ENCODE results near the gene METTL8.
"Not testable (repeated sequence)": the region's sequence is repeated elsewhere in the genome, so short reads cannot be mapped to it uniquely, and the experiment has no call there.

The METTL8 gene

GRCh38 chr2:171434013-171434989 lies 511 bp upstream of the METTL8 start, which contains the start of gene DCAF17:
Gene DCAF17, plus strand, starts transcription at chr2:171434226. Its CDS starts 352 bp downstream, at chr2:171434578.
- peak; percentile 93 for FAIRE-seq
- peak; percentile 86 for DNase-seq (ENCODE audit: insufficient read length, low spot score)
- TF ChIP-seq POLR2A (IDR thresholded peaks at IDR 0.05; ENCODE audit: low read depth, low read length) = peak; percentile 38; the same call in 1 of the 2 replicates

GRCh38 chr2:171432969-171433762 lies 624 bp downstream of the METTL8 start:
- FAIRE-seq (no peak), DNase-seq (ENCODE audit: insufficient read length, low spot score) (no peak)
- no peak for TF ChIP-seq POLR2A (IDR thresholded peaks at IDR 0.05; ENCODE audit: low read depth, low read length)

- FAIRE-seq (no peak), DNase-seq (ENCODE audit: insufficient read length, low spot score) (no peak)
- no peak for TF ChIP-seq POLR2A (IDR thresholded peaks at IDR 0.05; ENCODE audit: low read depth, low read length)
These were observed 1.4 kb downstream of the METTL8 start for GRCh38 chr2:171432206-171432968.

- FAIRE-seq = no peak
- no peak for TF ChIP-seq POLR2A (IDR thresholded peaks at IDR 0.05; ENCODE audit: low read depth, low read length)
- no peak for DNase-seq (ENCODE audit: insufficient read length, low spot score)
These were observed 2.1 kb downstream of the METTL8 start for GRCh38 chr2:171431677-171432167.

GRCh38 chr2:171430516-171431410 lies 3.0 kb downstream of the METTL8 start:
- DNase-seq (ENCODE audit: insufficient read length, low spot score) = no peak
- no peak for TF ChIP-seq POLR2A (IDR thresholded peaks at IDR 0.05; ENCODE audit: low read depth, low read length)
- no peak for FAIRE-seq

GRCh38 chr2:171422710-171423495 lies 10.9 kb downstream of the METTL8 start:
- FAIRE-seq; DNase-seq (ENCODE audit: insufficient read length, low spot score): not testable (repeated sequence)

GRCh38 chr2:171420728-171421563 lies 12.8 kb downstream of the METTL8 start:
- no peak for DNase-seq (ENCODE audit: insufficient read length, low spot score)
- no peak for TF ChIP-seq POLR2A (IDR thresholded peaks at IDR 0.05; ENCODE audit: low read depth, low read length)
- no peak for FAIRE-seq

- no peak for TF ChIP-seq POLR2A (IDR thresholded peaks at IDR 0.05; ENCODE audit: low read depth, low read length)
- DNase-seq (ENCODE audit: insufficient read length, low spot score) (no peak), FAIRE-seq (no peak)
These were observed 14.5 kb downstream of the METTL8 start for GRCh38 chr2:171419333-171419732.

GRCh38 chr2:171416009-171416926 lies 17.5 kb downstream of the METTL8 start:
- DNase-seq (ENCODE audit: insufficient read length, low spot score) (peak; percentile 58), FAIRE-seq (peak; percentile 100)
- no peak for TF ChIP-seq POLR2A (IDR thresholded peaks at IDR 0.05; ENCODE audit: low read depth, low read length)

- DNase-seq (ENCODE audit: insufficient read length, low spot score); FAIRE-seq: not testable (repeated sequence)
These were observed 19.1 kb downstream of the METTL8 start for GRCh38 chr2:171414645-171415044.
